ENCODE data around the gene MPDZ.

MPDZ gene

GRCh38 chr9:13139641-13140171 is 139.8 kb downstream of the MPDZ start:
- no peak for DNase-seq (ENCODE audit: low spot score)

DNA sequence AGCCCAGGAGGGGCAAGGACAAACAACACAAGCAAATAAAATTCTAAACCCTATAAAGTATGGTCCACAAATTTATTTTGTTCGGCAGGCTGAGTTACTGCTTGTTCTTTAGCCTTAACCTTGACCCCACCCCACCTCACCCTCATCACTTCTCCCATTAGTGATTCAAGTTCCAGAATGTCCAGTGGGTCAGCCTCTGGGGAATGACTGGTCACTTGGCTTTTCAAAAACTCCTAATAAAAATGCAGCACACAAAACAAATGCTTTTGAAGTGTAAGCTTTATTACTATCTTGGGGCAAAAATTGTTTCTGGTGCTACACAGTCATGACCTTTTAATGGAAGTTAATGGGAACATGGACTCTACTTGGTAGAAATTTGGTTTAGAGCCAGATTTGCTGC is 142.1 kb downstream of the MPDZ start:
- DNase-seq (ENCODE audit: low spot score), result no peak

GRCh38 chr9:13131991-13132390 is 147.5 kb downstream of the MPDZ start:
- no peak for DNase-seq (ENCODE audit: low spot score)

- no peak for DNase-seq (ENCODE audit: low spot score)
Observed at GRCh38 chr9:13131416-13131815, 148.1 kb downstream of the MPDZ start.

- DNase-seq (ENCODE audit: low spot score), result no peak
Observed at GRCh38 chr9:13128266-13128860, 151.1 kb downstream of the MPDZ start.

GRCh38 chr9:13127131-13127530 is 152.4 kb downstream of the MPDZ start:
- DNase-seq (ENCODE audit: low spot score), result no peak

GRCh38 chr9:13125261-13125660 is 154.2 kb downstream of the MPDZ start:
- DNase-seq (ENCODE audit: low spot score), result no peak

DNA sequence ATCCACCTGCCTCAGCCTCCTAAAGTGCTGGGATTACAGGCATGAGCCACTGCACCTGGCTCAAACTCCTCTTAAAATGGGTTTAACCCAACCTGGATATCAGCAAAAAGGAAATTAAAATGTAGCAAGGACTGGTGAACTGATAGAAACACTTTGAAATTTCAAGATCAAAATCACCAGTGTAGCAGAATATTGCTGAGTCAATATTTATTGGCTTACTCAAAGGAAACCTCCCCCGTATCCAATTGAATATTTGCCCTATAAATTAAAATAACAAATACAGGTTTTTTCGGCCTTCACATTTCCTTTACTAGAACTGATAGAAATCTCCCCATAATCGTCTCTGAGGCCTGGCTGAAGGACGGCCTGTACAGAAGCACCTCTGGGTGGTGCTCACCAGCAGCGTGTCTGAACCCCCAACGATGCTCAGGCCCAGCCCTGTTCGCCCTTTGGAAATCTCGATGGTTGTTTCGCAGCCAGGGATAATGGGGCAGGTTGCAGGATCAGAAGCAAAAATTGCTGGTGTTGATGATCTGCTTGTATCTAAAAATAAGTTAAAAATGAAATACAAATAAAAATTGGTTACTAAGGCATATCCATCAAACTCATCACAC is 156.6 kb downstream of the MPDZ start:
- DNase-seq (ENCODE audit: low spot score), result no peak

DNA sequence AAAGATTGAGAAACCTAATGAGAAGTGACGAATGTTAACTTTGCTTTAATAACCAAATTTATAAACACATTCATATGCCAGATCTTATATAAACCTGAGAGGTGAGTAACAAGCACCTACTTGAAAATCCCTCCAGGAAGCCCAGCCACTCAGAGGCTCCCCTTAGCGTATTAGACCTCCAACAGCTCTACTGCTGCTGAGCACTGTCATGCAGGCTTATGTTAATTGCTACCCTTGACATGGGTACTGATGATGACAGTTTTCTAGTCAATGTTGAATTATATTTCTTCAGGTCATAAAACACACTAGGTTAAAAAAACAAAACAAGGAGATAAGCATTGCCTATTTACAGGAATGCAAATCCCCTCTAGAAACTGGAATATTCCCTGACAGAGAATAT is 161.2 kb downstream of the MPDZ start:
- no peak for DNase-seq (ENCODE audit: low spot score)

DNA sequence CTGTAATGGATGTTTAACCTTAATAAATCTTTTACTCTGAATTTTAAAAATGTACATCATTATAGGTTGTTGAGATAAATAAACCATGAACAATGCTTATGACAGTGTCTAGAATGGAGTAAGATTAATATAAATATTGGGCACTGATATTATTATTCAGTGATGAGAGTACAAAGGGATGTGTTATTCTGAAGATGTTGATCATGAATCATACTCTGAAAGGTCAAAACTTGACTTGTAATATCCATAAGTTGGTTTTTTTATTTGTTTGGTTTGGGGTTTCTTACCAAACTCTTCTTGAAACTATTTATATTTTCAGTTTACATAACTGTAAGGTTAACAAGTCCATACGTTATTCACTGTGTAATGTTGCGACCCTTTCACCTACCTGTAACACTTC is 163.2 kb downstream of the MPDZ start:
- no peak for DNase-seq (ENCODE audit: low spot score)

GRCh38 chr9:13113751-13114150 is 165.7 kb downstream of the MPDZ start:
- no peak for DNase-seq (ENCODE audit: low spot score)

DNA sequence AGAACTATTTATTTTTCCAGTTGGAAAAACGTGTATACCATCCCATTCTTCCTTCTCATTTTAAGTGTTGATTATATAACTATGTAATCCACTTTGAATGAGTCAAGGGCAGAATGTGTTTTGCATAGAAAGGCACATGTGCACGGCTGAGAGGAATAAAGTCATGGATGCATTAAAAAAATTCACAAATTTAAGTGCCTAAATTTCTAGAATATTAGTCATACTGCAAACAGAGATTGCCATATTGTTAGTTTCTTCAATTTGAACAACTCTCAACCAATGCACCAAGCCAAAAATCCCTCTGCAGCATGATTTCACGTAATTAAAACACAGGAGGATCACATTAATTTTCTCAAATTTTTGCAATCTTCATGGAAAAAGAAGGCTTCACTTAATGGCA is 166.3 kb downstream of the MPDZ start:
- DNase-seq (ENCODE audit: low spot score), result no peak

GRCh38 chr9:13111778-13112177 is 167.7 kb downstream of the MPDZ start:
- DNase-seq (ENCODE audit: low spot score), result no peak

GRCh38 chr9:13110766-13111417 is 168.6 kb downstream of the MPDZ start:
- DNase-seq (ENCODE audit: low spot score), result no peak

DNA sequence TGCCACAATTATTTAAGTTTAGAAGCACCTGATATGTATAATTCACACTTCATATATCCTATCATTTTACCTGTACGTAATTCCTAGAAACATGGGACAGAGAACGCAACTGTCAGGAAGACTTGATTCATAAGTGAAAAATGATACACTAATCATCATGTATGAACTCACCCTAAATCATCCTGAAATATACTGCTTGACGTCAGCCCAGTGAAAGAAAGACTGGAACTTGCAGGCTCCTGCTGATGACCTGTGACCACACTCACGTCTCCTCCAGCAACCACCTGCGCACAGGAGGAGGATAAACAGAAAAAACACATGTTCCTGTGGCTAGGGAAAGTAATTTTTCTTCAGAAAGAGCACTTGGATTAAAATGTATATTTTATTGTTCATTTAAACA is 169.7 kb downstream of the MPDZ start:
- no peak for DNase-seq (ENCODE audit: low spot score)

- DNase-seq (ENCODE audit: low spot score), result no peak
Observed at GRCh38 chr9:13107008-13107407, 172.5 kb downstream of the MPDZ start.

DNA sequence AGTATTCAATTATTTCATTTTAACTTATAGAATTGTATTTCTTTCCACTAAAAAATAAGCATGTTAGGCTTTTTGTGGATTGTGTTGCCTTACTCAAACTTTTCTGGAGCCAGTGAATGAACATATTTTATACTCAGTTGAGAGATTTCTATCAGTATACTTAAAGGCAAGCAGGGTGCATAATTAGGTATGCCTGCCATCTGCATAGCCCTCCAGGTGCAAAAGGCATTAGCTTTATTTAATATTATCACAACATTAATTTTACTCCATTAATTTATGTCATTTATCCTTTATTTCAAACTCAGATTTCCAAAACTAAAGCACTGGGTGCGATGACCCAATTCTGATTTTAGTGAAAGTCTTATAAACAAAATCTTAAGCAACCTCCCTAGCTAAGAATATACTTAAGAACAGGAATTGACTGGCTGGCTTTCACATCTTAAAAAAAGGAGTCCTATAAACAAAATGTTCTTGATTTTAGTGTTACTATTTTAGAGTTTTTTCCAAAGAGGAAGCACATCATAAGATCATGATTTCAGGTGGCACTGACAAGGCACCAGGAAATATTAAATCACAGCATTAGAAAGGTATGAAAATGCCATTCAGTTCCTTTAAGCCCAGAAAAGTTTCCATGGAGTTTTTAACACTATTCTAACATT is 178.4 kb downstream of the MPDZ start:
- DNase-seq (ENCODE audit: low spot score), result no peak

DNA sequence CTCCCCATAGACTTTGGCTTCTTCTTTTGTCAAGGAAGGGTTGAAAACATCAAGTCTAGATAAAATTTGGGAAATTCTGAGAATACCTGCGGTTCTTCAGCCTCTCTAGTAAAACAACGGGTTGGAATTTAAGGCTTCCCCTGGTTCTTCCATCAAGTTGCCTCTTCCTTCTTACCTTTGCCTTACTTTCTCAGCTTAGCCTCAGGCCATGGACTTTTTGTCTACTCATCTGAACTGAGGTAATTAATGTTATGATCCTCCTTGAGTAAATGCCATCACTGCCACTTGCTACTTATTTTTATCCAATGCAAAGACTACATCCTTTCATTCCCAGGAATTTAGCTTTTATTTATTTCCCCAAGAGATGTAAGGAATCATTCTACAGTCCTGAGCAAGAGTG is 184.4 kb downstream of the MPDZ start:
- DNase-seq (ENCODE audit: low spot score), result no peak

DNA sequence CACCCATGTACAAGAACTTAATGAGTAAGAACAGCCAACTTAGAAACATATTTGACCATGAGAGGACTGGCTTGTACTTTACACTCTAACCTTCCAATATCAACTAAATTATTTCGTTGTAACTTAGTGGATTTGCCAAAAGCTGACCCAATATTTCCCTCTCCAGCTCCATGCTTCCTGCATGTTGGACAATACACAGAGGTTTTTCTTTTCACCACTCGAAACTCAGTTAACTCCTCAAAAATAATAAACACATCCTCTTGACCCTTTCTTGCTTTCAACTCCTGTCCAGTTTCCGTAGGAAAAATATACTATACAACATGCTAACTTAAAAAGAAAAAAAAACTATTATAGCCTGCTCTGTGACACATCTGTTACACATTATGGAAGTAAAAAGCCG is 188.9 kb downstream of the MPDZ start:
- DNase-seq (ENCODE audit: low spot score), result no peak

DNA sequence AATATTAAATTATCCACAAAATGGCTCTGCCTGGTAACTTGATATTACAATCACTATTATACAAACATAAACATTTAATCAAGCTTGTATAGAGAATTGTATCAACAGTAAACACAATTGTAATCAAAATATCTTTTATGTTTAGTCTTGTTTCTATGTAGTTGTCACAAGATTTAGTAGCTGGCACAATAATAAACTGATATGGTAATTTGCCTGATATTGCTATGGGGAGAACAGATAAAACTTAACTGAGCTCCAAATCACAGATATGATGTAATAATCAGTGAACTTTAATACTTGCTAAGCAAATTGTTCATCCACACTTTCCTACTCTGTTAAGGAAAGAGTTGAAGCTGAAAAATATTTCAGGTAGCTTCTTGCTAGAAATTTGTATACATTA is 189.8 kb downstream of the MPDZ start:
- DNase-seq (ENCODE audit: low spot score), result no peak

- DNase-seq (ENCODE audit: low spot score), result peak; percentile 61
Observed at GRCh38 chr9:13088720-13089427, 190.6 kb downstream of the MPDZ start.

DNA sequence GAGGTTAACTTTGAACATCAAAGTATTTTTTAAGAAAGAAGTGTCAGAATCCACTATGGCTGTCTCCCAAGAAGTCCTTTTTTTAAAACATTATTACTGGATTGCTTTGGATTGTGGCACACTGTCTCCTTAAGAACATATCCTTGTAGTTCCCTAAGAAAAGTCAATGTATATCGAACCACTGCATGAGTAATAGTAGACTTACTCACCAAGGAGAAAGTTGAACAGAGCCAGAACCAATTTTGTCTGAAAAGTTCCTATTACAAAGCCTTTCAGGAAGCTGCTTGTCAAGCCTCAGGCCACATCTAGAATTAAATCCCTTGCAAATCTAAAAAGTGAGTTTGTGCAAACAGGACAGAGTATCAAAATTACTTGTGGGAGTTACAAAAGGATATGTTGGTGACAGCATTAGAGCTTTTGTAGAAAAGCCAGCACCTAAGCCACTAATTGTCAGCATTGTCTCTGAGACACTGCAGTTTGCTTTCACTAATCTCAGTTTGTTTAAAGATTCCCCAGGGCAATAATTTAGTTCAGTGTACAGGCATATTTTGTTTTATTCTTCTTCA is 195.4 kb downstream of the MPDZ start:
- DNase-seq (ENCODE audit: low spot score), result no peak
